A549 (cell line): Measurements from ENCODE around the gene ID3. TPM values are rescaled to one million over a fixed set of nuclear protein-coding genes. Genes with fewer than 3 reads are reported as not detected.

Experiments
- ATAC-seq, 2 experiments: fragments of 200-7000 bp in 1 of 2; fragments of >200 bp in 1 of 2; cut with Nextera tagmentation in 1 of 2; cut with Tn5 transposase in 1 of 2; 3 replicates each; pipeline versions ENCODE4 v1.8.0 to v1.9.1; 2018 to 2020; ENCODE audit warnings: mild to moderate bottlenecking in 1 of 2, moderate library complexity in 1 of 2
- CTCF ChIA-PET: fragments of 300-600 bp; sonication (Branson Sonifier 250); formaldehyde crosslinking; extraction: SDS; loops from one replicate; lab custom pipeline; 2021; ENCODE audit warnings: antibody characterized with exemption, inconsistent platforms; lab: Yijun Ruan, JAX
- POLR2A ChIA-PET: fragments of 350-600 bp; formaldehyde crosslinking; extraction: SDS; loops from one replicate; lab custom pipeline; 2021; ENCODE audit warnings: antibody characterized with exemption, inconsistent platforms; lab: Yijun Ruan, JAX
- DNase-seq, 2 experiments: peaks; one replicate each; pipeline versions ENCODE4 v3.0.0 to v3.0.0-alpha.2; 2011 to 2016; ENCODE audit warnings: low read depth in 1 of 2, low spot score in 1 of 2
- FAIRE-seq: peaks from 2 replicates; lab custom pipeline; 2011; peaks lifted over from hg19 to GRCh38; lab: Jason Lieb, UNC
- H3K27ac ChIP-seq, 2 experiments: fragments of >200 bp; sonication (Bioruptor Twin); formaldehyde crosslinking; 3 replicates each; pipeline ENCODE4 v1.5.1; 2016 to 2017
- H3K4me1 ChIP-seq: fragments of >200 bp; sonication (Bioruptor Twin); formaldehyde crosslinking; 3 replicates; pipeline ENCODE4 v1.6.1; 2016
- H3K4me2 ChIP-seq: fragments of >200 bp; sonication (Bioruptor Twin); formaldehyde crosslinking; 3 replicates; pipeline ENCODE4 v1.6.1; 2016
- H3K4me3 ChIP-seq: fragments of >200 bp; sonication (Bioruptor Twin); formaldehyde crosslinking; 3 replicates; pipeline ENCODE4 v1.5.1; 2016
- H3K9me3 ChIP-seq: fragments of >200 bp; sonication (Bioruptor Twin); formaldehyde crosslinking; 3 replicates; pipeline ENCODE4 v1.6.1; 2016
- ATOH8 ChIP-seq: fragments of 250-450 bp; sonication (Bioruptor Pico); IDR thresholded peaks from 2 replicates; pipeline ENCODE4 v1.5.0; 2020; ENCODE audit warnings: low read depth, mild to moderate bottlenecking, moderate library complexity
- CBX2 ChIP-seq: fragments of 200-600 bp; sonication (generic); IDR thresholded peaks from 2 replicates; pipeline ENCODE4 v1.6.1; 2016; ENCODE audit warnings: low read depth, mild to moderate bottlenecking, borderline replicate concordance
- E2F6 ChIP-seq: IDR thresholded peaks from 2 replicates; pipeline ENCODE4 v1.6.1; 2012; ENCODE audit warnings: low read depth, borderline replicate concordance
- EP300 ChIP-seq, 2 experiments: fragments of >200 bp; sonication (Bioruptor Twin); formaldehyde crosslinking; IDR thresholded peaks; 2 replicates in 1 of 2; 3 replicates in 1 of 2; pipeline ENCODE4 v1.6.1; 2016 to 2017
- ESRRA ChIP-seq: fragments of 150-350 bp; IDR thresholded peaks from 2 replicates; pipeline ENCODE4 v1.6.1; 2014; ENCODE audit warnings: mild to moderate bottlenecking, low read length, borderline replicate concordance
- FOXS1 ChIP-seq: fragments of 250-450 bp; sonication (Bioruptor Pico); IDR thresholded peaks from 2 replicates; pipeline ENCODE4 v1.5.0; 2020; ENCODE audit warnings: mild to moderate bottlenecking, moderate library complexity
- HDAC2 ChIP-seq: fragments of 200-600 bp; sonication (generic); IDR thresholded peaks from 2 replicates; pipeline ENCODE4 v1.6.1; 2016
- HEYL ChIP-seq: fragments of 250-450 bp; sonication (Bioruptor Pico); IDR thresholded peaks from 2 replicates; pipeline ENCODE4 v1.8.0; 2021; ENCODE audit warnings: mild to moderate bottlenecking, moderate library complexity
- HOXB13 ChIP-seq: fragments of 250-450 bp; sonication (Bioruptor Pico); IDR thresholded peaks from 2 replicates; pipeline ENCODE4 v1.5.0; 2020; ENCODE audit warnings: low read depth, mild to moderate bottlenecking, moderate library complexity
- JUN ChIP-seq, 2 experiments: fragments of >200 bp; sonication (Bioruptor Twin); formaldehyde crosslinking; IDR thresholded peaks; 2 replicates in 1 of 2; 3 replicates in 1 of 2; pipeline ENCODE4 v1.6.1; 2016 to 2017
- JUNB ChIP-seq: fragments of >200 bp; sonication (Bioruptor Twin); formaldehyde crosslinking; IDR thresholded peaks from 2 replicates; pipeline ENCODE4 v1.6.1; 2016
- KDM1A ChIP-seq: fragments of 200-600 bp; sonication (generic); IDR thresholded peaks from 2 replicates; pipeline ENCODE4 v1.6.1; 2016; ENCODE audit warnings: low read depth, mild to moderate bottlenecking
- KDM5A ChIP-seq: fragments of 200-600 bp; sonication (generic); IDR thresholded peaks from 2 replicates; pipeline ENCODE4 v1.6.1; 2016; ENCODE audit warnings: antibody characterized with exemption, mild to moderate bottlenecking
- MAFK ChIP-seq: fragments of 450-650 bp; IDR thresholded peaks from 2 replicates; pipeline ENCODE4 v1.6.1; 2014; ENCODE audit not compliant: partially characterized antibody
- MAX ChIP-seq: IDR thresholded peaks from 2 replicates; pipeline ENCODE4 v1.6.1; 2012
- POLR2AphosphoS2 ChIP-seq: conservative IDR thresholded peaks from 2 replicates; pipeline ENCODE4 v1.6.1; 2012; ENCODE audit warnings: low read length, improper control_type of control experiment, inconsistent platforms
- RARB ChIP-seq: fragments of 250-450 bp; sonication (Bioruptor Pico); IDR thresholded peaks from 2 replicates; pipeline ENCODE4 v1.8.0; 2021; ENCODE audit warnings: mild to moderate bottlenecking, moderate library complexity
- RCOR1 ChIP-seq: fragments of 150-350 bp; IDR thresholded peaks from 2 replicates; pipeline ENCODE4 v1.6.1; 2014; ENCODE audit warnings: antibody characterized with exemption, low read length, low read depth
- SMC3 ChIP-seq: fragments of >200 bp; sonication (Bioruptor Twin); formaldehyde crosslinking; IDR thresholded peaks from 3 replicates; pipeline ENCODE4 v1.6.1; 2018; ENCODE audit warnings: inconsistent platforms
- TFCP2L1 ChIP-seq: fragments of 250-450 bp; sonication (Bioruptor Pico); IDR thresholded peaks from 2 replicates; pipeline ENCODE4 v1.5.0; 2021; ENCODE audit warnings: mild to moderate bottlenecking
- ZC3H11A ChIP-seq: fragments of 450-650 bp; IDR thresholded peaks from 2 replicates; pipeline ENCODE4 v1.6.1; 2014; ENCODE audit warnings: antibody characterized with exemption, mild to moderate bottlenecking
- ZFP36 ChIP-seq: fragments of 450-650 bp; IDR thresholded peaks from 2 replicates; pipeline ENCODE4 v1.6.1; 2014; ENCODE audit warnings: borderline replicate concordance; ENCODE audit not compliant: partially characterized antibody
- WGBS: methylation state at CpG from one replicate; pipeline ENCODE4 v1.1.6; 2017; ENCODE audit errors: missing lambda C conversion rate; 5-methylcytosine and 5-hydroxymethylcytosine counted together
- polyA plus RNA-seq, 4 experiments: library from polyadenylated mRNA; depleted of rRNA in 3 of 4; stranded (reverse); fragments of >200 nt; fragmentation: RNase III in 1 of 4; extraction: RNeasy Plus Mini Kit Qiagen cat#74134 plus additional on column Dnase treatment in 1 of 4; gene quantifications; 2 replicates in 3 of 4; 3 replicates in 1 of 4; pipeline ENCODE4 v1.2.3, GENCODE V29; 2011 to 2017

ID3 gene
- polyA plus RNA-seq, 2 of the 4 experiments (the other 2 are of a cell fraction), result 171 to 336 TPM

- POLR2A ChIA-PET, result no interaction called here
- 94% methylated on average over 7 of the region's 7 CpGs for WGBS
- Histone ChIP-seq H3K4me2 (peak overlapping the region; percentile 75; the same call in 2 of the 3 replicates), H3K27ac (peak overlapping the region; percentile 96 to 100), H3K4me1 (peaks cover 88% of the 10 kb centered on the region), H3K4me3 (no peak overlapping the region), H3K9me3 (no peaks in the 10 kb centered on the region)
- TF ChIP-seq POLR2AphosphoS2, result no peak
- TF ChIP-seq RARB (CRISPR knock-in tag), result no peak
- no peak for TF ChIP-seq TFCP2L1 (CRISPR knock-in tag)
- TF ChIP-seq MAFK, result no peak
- no peak for TF ChIP-seq JUNB
- no peak for TF ChIP-seq HOXB13 (CRISPR knock-in tag)
- no peak for TF ChIP-seq ZC3H11A
- no peak for TF ChIP-seq HEYL
- no peak for TF ChIP-seq ATOH8 (CRISPR knock-in tag)
- no peak for TF ChIP-seq FOXS1 (CRISPR knock-in tag)
- no peak for TF ChIP-seq CBX2
- no peak for TF ChIP-seq KDM5A
- no peak for TF ChIP-seq ESRRA
- no peak for TF ChIP-seq E2F6
- DNase-seq (no peak), ATAC-seq (no peak), FAIRE-seq (no peak)
- CTCF ChIA-PET, result interaction anchor here (0.8 to 12.8 kb wide), 2 partner anchors 10 to 40 kb away, joined by 3 to 143 read pairs; no protein-coding TSS in a partner anchor
These were observed 35.6 kb upstream of the ID3 start for GRCh38 chr1:23594927-23595353.

- TF ChIP-seq HDAC2 (peak; percentile 91), RCOR1 (peak; percentile 91; the same call in 1 of the 2 replicates), SMC3 (0 out of 3 replicates have a peak, but pooled peaks have one; percentile 1), KDM1A (peak; percentile 95), ESRRA (peak; percentile 75; the same call in 1 of the 2 replicates), JUN (IDR thresholded peaks at IDR 0.05) (0 out of 5 replicates have a peak, but pooled peaks have one; percentile 41 to 43), MAX (no peak; the same call in 1 of the 2 replicates), EP300 (IDR thresholded peaks at IDR 0.05) (no peak), ZFP36 (peak; percentile 78)
- ATAC-seq (no peak), FAIRE-seq (no peak), DNase-seq (no peak)
- WGBS, result 90% methylated on average over 2 of the region's 3 CpGs
- ChIA-PET CTCF (interaction anchor here (0.8 to 12.8 kb wide), 4 partner anchors 9 to 41 kb away, joined by 3 to 143 read pairs (median 4); no protein-coding TSS in a partner anchor), POLR2A (interaction anchor here (0.6 to 4.7 kb wide), 8 partner anchors 8 to 317 kb away, joined by 3 to 53 read pairs (median 4); partner anchors contain the start of gene ID3)
- Histone ChIP-seq H3K27ac (peak overlapping the region; percentile 96 to 100), H3K4me1 (peaks cover 92% of the 10 kb centered on the region), H3K4me2 (peak overlapping the region; percentile 75), H3K9me3 (no peaks in the 10 kb centered on the region), H3K4me3 (no peak overlapping the region)
These were observed 35.0 kb upstream of the ID3 start for GRCh38 chr1:23594149-23594907.
